Activated CD8-positive, alpha-beta T cell treated with anti-CD3 and anti-CD28 coated beads for 36 hours (primary cell): ENCODE measurements around the gene MYOZ1. TPM values are rescaled to one million over a fixed set of nuclear protein-coding genes. Genes with fewer than 3 reads are reported as not detected.
A peak's percentile ranks its signal among the peaks of the same experiment; 100 is the strongest.
"Not testable (repeated sequence)": the region's sequence is repeated elsewhere in the genome, so short reads cannot be mapped to it uniquely, and the experiment has no call there.

Source experiments
- ATAC-seq: fragments of 200-7000 bp; cut with Tn5 transposase; one replicate; pipeline ENCODE4 v1.10.0; 2021; ENCODE audit warnings: mild to moderate bottlenecking, moderate library complexity
- CTCF ChIA-PET: fragments of 350-600 bp; sonication (Branson Sonifier 250); formaldehyde crosslinking; loops from one replicate; lab custom pipeline; 2021; ENCODE audit warnings: antibody characterized with exemption; lab: Charles Lee
- POLR2A ChIA-PET: fragments of 350-600 bp; sonication (Branson Sonifier 250); formaldehyde crosslinking; loops from one replicate; lab custom pipeline; 2021; ENCODE audit warnings: antibody characterized with exemption; lab: Charles Lee
- DNase-seq: peaks from one replicate; pipeline ENCODE4 v3.0.0-alpha.2; 2020
- H3K27ac Mint-ChIP-seq: one replicate; pipeline ENCODE4 v1.8.0; 2021; ENCODE audit warnings: mild to moderate bottlenecking, mixed read lengths
- H3K27me3 Mint-ChIP-seq: one replicate; pipeline ENCODE4 v1.8.0; 2021; ENCODE audit warnings: mixed read lengths
- H3K36me3 Mint-ChIP-seq: one replicate; pipeline ENCODE4 v1.8.0; 2021; ENCODE audit warnings: low read depth, mixed read lengths
- H3K4me1 Mint-ChIP-seq: one replicate; pipeline ENCODE4 v1.8.0; 2021; ENCODE audit warnings: low read depth, mixed read lengths
- H3K4me3 Mint-ChIP-seq: one replicate; pipeline ENCODE4 v1.8.0; 2021; ENCODE audit warnings: mild to moderate bottlenecking, moderate library complexity, mixed read lengths
- H3K9me3 Mint-ChIP-seq: one replicate; pipeline ENCODE4 v1.8.0; 2021; ENCODE audit warnings: mixed read lengths
- intact Hi-C: fragments of 100-400 bp; cut with micrococcal nuclease; formaldehyde crosslinking; loops from one replicate; pipeline ENCODE4 v1.10.0; 2022
- total RNA-seq, 2 experiments: library from RNA; stranded (reverse); gene quantifications; one replicate each; pipeline ENCODE4 v1.2.3, GENCODE V29; 2021
- TF ChIP-seq, protein P1 (sequence below): fragments of 200-600 bp; IDR thresholded peaks from one replicate; pipeline ENCODE4 v1.8.0; 2022; ENCODE audit warnings: antibody characterized with exemption, mild to moderate bottlenecking

The MYOZ1 gene
- total RNA-seq, 2 experiments from 2014 or later = not detected

DNA sequence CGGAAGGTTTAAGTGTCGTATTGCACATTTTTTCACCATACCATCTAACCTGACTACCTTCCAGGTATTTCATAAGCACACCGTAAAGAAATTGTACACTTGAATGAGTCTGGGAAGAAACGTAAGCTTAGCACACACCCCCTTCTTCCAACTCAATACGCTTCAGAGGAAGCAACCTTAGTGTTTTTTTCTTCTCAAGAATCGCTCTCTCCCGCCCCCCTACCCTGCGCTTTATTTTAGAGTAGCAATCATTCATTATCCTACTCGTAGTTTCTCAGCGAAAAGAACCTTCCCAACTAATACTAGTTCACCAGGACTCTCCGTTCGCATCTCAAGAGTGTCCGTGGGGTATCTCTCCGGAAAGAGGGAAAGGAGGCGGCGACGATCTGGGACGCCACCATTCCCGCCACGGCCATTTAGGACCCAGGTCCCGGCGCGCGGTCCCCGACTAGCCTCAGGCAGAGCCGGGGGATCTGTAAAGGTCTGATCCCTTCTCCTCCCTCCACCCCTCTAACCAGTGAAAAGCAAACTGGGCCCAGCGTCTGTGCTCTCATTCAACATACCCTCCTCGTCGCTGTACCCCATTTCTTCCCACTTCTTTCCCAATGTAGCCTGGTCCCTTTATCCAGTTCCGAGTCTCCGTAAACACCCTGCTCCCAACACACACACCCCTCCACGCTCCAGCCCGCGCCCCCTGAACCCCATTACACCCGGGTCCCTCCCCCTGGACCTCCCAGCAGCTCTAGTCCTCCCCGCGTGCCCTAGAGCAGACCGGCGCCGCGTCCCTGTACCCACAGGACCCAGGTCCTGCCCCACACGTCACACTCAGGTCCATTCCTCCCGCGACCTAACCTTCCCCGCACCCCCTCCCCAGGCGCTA is 16.0 kb downstream of the MYOZ1 start:
- intact Hi-C loops = no loop called here
- Mint-ChIP-seq H3K36me3 (peaks cover 5% of the 10 kb centered on the region), H3K27me3 (no peaks in the 10 kb centered on the region), H3K27ac (peak overlapping the region; percentile 66), H3K4me1 (peaks cover 16% of the 10 kb centered on the region), H3K9me3 (no peaks in the 10 kb centered on the region), H3K4me3 (peak overlapping the region; percentile 93)
- CTCF ChIA-PET = interaction anchor here (0.7 to 1.6 kb wide), 4 partner anchors 9 to 99 kb away, joined by 3 to 8 read pairs (median 3); no protein-coding TSS in a partner anchor
- TF ChIP-seq, protein P1, sequence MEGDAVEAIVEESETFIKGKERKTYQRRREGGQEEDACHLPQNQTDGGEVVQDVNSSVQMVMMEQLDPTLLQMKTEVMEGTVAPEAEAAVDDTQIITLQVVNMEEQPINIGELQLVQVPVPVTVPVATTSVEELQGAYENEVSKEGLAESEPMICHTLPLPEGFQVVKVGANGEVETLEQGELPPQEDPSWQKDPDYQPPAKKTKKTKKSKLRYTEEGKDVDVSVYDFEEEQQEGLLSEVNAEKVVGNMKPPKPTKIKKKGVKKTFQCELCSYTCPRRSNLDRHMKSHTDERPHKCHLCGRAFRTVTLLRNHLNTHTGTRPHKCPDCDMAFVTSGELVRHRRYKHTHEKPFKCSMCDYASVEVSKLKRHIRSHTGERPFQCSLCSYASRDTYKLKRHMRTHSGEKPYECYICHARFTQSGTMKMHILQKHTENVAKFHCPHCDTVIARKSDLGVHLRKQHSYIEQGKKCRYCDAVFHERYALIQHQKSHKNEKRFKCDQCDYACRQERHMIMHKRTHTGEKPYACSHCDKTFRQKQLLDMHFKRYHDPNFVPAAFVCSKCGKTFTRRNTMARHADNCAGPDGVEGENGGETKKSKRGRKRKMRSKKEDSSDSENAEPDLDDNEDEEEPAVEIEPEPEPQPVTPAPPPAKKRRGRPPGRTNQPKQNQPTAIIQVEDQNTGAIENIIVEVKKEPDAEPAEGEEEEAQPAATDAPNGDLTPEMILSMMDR = no peak
- DNase-seq (peak; percentile 21), ATAC-seq (peak; percentile 64)
- POLR2A ChIA-PET = interaction anchor here (0.7 to 1.2 kb wide), 4 partner anchors 16 to 418 kb away, joined by 3 to 4 read pairs (median 3); partner anchors contain the start of gene DNAJC9

DNA sequence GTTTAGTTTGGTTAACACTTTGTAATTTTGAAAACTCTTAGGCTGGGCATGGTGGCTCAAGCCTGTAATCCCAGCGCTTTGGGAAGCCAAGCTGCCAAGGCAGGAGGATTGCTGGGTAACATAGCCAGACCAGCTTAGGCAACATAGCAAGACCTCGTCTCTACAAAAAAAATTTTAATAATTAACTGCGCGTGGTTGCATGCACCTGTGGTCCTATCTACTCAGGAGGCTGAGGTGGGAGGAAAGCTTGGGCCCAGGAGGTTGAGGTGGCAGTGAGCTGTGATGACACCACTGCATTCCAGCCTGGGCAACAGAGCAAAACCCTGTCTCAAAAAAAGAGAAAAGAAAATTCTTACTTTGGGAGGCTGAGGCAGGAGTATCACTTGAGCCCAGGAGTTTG is 18.2 kb downstream of the MYOZ1 start:
- POLR2A ChIA-PET = no interaction called here
- Mint-ChIP-seq H3K27me3 (no peaks in the 10 kb centered on the region), H3K36me3 (peaks cover 5% of the 10 kb centered on the region), H3K27ac (no peak overlapping the region), H3K4me1 (peaks cover 16% of the 10 kb centered on the region), H3K4me3 (no peak overlapping the region), H3K9me3 (no peaks in the 10 kb centered on the region)
- CTCF ChIA-PET = interaction anchor here (1.5 to 1.8 kb wide), 2 partner anchors 20 to 22 kb away, joined by 5 to 6 read pairs; no protein-coding TSS in a partner anchor
- ATAC-seq (no peak), DNase-seq (no peak)
- TF ChIP-seq, protein P1 = no peak
- intact Hi-C loops = no loop called here

DNA sequence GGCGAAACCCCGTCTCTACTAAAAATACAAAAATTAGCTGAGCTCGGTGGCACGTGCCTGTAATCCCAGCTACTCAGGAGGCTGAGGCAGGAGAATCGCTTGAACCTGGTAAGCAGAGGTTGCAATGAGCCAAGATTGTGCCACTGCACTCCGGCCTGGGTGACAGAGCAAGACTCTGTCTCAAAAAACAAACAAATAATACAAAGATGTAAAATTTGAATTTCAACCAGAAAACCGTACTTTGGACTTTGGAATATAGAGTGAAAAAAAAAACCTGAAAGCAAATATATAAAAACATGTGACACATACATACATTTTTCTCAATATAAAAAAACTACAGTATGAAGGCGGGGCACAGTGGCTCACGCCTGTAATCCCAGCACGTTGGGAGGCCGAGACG is 20.3 kb downstream of the MYOZ1 start:
- POLR2A ChIA-PET, ATAC-seq, H3K27ac Mint-ChIP-seq, H3K4me3 Mint-ChIP-seq, H3K9me3 Mint-ChIP-seq, H3K4me1 Mint-ChIP-seq, intact Hi-C loops, H3K36me3 Mint-ChIP-seq, DNase-seq, H3K27me3 Mint-ChIP-seq: not testable (repeated sequence)
- CTCF ChIA-PET = interaction anchor here (1.0 kb wide), 1 partner anchor 91 kb away, joined by 3 read pairs; no protein-coding TSS in a partner anchor

DNA sequence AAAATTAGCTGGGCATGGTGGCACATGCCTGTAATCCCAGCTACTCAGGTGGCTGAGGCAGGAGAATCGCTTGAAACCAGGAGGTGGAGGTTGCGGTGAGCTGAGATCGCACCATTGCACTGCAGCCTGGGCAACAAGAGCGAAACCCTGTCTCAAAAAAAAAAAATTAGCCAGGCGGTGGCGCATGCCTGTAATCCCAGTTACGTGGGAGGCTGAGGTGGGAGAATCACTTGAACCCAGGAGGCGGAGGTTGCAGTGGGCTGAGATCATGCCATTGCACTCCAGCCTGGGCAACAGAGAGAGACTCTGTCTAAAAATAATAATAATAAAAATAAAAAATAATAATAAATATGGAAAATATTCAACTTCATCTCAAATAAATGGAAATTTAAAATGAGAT is 24.1 kb downstream of the MYOZ1 start:
- POLR2A ChIA-PET, DNase-seq, H3K36me3 Mint-ChIP-seq, H3K4me3 Mint-ChIP-seq, H3K27me3 Mint-ChIP-seq, intact Hi-C loops, H3K9me3 Mint-ChIP-seq, H3K4me1 Mint-ChIP-seq, ATAC-seq, H3K27ac Mint-ChIP-seq: not testable (repeated sequence)
- CTCF ChIA-PET = interaction anchor here (1.3 kb wide), 1 partner anchor 26 kb away, joined by 3 read pairs; no protein-coding TSS in a partner anchor

DNA sequence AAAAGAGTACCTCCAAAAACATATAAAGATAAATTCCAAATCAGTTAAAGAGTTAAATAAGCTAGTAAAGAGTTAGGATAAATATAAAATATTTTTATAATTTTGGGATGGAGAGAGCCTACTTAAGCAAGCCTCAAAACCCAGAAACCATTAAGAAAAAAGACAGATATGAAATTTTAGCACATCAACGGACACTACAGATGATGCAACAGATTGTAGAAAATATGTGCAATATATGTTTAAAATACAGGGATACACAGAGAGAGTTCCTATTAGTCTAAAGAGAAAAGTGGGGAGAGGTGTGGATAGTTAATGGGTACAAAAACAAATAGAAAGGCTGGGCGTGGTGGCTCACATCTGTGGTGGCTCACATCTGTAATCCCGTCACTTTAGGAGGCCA is 26.6 kb downstream of the MYOZ1 start:
- H3K36me3 Mint-ChIP-seq = no peaks in the 10 kb centered on the region
- TF ChIP-seq, protein P1 = no peak
- no peak overlapping the region for H3K4me3 Mint-ChIP-seq
- ATAC-seq (no peak), DNase-seq (no peak)
- POLR2A ChIA-PET = no interaction called here
- H3K27ac Mint-ChIP-seq = no peak overlapping the region
- H3K27me3 Mint-ChIP-seq = no peaks in the 10 kb centered on the region
- CTCF ChIA-PET = no interaction called here
- intact Hi-C loops = no loop called here
- H3K4me1 Mint-ChIP-seq = no peaks in the 10 kb centered on the region
- H3K9me3 Mint-ChIP-seq = no peaks in the 10 kb centered on the region

DNA sequence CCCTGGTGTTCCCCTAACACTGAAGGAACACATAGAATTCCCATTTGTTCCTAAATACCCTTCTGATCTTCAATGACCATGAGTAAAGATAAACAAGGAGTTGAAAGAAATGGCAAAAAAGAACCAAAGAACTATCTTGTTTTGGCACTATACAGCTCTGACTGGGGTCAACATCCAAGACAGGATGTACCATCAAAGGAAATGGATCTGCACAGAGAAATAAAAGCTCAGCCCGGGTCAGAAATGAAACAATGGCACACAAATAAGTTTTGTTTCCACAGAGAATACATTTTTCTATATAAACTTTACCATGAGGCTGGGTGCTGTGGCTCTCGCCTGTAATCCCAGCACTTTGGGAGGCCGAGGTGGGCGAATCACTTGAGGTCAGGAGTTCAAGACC is 32.2 kb downstream of the MYOZ1 start:
- H3K4me1 Mint-ChIP-seq = no peaks in the 10 kb centered on the region
- no peak for ATAC-seq
- H3K27ac Mint-ChIP-seq = no peak overlapping the region
- no peak for DNase-seq
- no peak overlapping the region for H3K4me3 Mint-ChIP-seq
- ChIA-PET CTCF (interaction anchor here (1.5 kb wide), 1 partner anchor 79 kb away, joined by 6 read pairs; no protein-coding TSS in a partner anchor), POLR2A (interaction anchor here (1.0 kb wide), 1 partner anchor 15 kb away, joined by 4 read pairs; no protein-coding TSS in a partner anchor)
- H3K9me3 Mint-ChIP-seq = no peaks in the 10 kb centered on the region
- TF ChIP-seq, protein P1 = no peak
- no peaks in the 10 kb centered on the region for H3K27me3 Mint-ChIP-seq
- intact Hi-C loops = no loop called here
- no peaks in the 10 kb centered on the region for H3K36me3 Mint-ChIP-seq
